Smooth muscle cell of the brain vasculature (primary cell): ENCODE data around the gene C19orf67.
A peak's percentile ranks its signal among the peaks of the same experiment; 100 is the strongest.

Experiments used
- DNase-seq: peaks from one replicate; pipeline ENCODE4 v3.0.0-alpha.2; 2012; ENCODE audit warnings: low read depth, low spot score

C19orf67 gene

DNA sequence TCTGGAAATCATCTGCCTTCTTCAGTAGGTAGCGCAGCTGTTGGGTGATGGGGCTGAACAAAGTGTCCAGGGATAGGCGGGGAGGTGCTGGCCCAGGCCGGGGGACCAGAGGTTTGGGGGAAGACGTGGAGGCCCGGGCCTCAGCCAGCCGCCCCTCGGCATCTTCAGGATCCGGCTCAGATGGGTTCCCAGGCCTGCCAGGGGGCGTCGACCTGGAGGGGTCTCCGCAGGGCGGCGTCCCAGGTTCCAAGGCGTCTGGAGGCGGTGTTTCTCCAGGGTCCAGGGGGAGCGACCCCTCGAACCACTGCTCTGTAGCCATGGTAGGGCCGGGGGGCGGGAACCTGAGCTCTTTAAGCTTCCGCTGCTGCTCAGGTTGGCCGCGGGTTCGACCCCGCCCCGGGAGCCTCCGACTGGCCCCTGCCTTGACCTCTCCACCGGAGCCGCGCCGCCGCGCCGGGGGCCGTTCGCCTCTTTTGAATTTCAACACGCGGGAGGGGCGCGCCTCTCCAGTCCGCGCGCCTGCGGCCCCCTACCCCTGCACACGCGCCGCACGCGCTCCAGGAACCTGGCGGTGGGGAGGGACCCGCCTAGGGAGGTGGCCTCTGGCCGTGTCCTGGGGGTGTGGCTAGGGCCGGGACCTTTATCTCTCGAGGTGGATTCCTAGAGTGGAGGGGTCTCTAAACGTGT lies at the start of gene C19orf67:
TSS of gene C19orf67 (minus strand) at position 475 of the 687 bp plus-strand sequence. CDS start at position 319, 156 bp downstream.
- no peak for DNase-seq

DNA sequence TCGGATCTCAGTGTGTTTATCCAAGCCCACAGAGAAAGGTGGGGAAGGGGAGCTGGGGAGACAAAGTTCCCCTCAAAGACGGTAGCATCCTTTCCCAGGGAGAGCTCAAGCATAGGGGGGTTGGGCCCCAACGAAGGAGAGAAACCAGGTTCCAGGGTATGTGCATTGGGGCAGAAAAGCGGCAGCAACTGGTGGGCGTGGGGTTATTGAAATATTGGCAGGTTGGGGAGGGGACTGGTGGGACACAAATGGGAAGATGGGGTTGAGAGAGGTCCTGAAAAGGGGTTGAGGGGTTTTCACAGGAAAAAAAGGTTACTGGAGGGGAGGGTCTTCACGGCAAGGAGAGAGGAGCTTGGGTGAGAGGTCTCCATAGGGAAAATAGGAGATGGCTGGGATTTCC lies 49.8 kb upstream of the C19orf67 start:
- DNase-seq: no peak

DNA sequence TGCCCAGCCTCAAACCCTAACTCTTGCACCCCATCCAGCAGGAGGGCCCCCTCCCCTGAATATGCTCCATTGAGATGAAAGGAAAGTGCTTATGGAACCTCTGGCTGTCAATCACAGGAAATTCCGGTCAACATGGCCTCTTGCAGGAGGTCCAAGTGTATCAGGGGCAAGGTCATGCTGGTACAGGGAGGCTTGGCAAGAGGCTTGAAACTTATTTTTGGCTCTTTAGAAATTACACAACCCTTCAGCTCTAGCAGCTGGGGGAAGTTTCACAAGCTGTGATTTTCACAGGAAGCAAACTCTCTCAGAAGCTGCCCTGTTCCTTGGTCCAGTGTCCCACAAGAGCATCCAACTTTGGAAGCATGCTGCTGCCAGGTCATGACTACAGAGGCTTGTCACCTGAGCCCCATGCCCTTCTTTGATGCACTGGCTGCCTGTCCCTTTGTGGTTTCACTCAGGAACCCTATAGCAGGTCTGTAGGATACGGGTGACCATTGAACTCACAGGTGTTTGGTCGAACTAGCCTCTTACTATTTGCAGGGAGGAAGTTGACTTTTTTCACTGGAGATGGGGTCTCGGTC lies 42.4 kb upstream of the C19orf67 start:
- DNase-seq: no peak

DNA sequence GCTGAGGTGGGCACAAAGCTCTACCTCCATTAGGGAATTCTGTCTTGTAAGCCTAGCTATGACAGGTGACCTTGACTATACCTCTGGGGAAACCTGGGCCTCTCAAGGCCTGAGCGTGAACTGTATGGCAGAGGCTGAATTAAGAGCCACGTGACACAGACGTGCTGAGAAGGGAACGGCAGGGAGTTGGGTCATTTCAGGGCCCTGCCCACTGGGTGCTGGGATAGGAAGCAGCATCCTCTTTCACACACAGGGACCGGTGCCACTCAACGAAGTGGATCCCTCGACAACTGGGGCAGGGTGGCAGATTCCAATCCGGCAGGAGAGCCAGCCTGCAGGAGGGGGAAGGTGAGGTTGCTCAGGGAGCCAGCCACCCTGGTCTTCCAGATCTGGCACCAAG lies 41.6 kb upstream of the C19orf67 start:
- DNase-seq: no peak

DNA sequence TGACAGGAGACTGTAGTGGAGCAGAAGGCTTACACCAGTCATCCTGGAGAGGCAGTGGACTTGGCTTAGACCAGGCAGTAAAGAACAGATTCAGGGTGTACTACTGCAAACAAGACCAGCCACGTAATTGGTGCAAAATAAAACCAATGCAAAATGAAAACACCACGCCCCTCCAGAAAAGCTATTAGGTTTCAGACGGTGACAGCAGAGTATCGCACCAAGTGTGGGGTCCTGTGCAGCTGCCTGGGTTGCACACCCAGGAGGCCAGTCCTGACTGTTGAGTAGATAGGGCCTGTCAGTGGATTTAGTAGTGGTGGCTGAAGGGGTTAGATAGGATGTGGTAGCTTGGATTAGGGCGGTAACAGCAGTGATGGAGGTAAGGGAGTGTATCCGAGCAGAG lies 37.3 kb upstream of the C19orf67 start:
- DNase-seq: no peak

DNA sequence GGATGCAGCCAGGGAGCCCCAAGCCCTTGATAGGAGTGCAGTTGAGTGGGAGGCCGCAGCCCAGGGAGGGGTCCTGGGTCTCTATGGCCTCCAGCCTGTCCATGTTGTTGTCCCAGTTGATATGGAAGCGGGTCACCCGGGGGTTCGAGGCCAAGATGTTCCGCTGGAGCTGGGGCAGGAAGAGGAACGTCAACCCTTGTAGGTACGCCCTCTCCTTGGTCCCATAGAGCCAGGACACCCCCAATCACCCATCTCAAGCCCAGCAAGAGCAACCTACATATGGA lies 34.9 kb upstream of the C19orf67 start:
- DNase-seq: no peak

DNA sequence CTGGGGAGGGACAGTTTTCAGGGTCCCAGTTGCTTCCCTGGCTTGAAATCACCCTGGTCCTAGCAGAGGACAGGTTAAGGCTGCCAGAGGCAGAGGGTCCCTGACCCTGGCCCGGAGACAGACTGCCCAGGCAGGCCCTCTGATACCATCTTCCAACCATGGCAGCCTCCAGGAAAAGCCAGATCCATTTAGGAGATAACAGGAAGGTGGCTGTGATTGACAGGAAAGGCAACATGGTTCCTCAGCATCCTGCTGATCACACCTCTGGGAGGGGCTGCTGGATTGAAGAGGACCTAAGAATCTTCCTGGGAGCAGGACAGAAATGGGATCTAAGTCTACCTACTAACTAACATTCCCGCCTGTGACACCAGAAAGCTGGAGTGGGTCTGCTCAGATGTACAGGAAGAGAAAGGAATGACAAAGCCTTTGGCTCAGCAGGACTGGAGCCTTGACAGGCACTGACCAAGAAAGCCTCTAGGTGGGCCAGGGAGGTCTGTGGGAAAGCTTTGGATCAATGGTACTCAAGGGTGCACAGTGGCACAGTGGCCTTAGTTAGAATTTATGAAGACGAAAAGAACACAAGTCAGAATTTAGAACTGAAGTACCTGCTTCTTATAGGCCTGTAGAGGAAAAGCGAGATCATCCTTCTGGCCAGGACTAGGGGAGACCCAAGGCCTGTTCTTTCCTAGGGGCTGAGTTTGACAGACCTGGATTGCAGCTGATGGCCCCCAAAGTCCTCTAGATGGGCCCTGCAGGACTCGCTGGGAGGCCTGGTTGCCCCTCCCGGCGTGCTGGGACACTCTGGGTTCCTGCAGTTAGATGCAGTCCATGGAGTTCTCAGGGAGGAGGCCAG lies 34.3 kb upstream of the C19orf67 start:
- no peak for DNase-seq

DNA sequence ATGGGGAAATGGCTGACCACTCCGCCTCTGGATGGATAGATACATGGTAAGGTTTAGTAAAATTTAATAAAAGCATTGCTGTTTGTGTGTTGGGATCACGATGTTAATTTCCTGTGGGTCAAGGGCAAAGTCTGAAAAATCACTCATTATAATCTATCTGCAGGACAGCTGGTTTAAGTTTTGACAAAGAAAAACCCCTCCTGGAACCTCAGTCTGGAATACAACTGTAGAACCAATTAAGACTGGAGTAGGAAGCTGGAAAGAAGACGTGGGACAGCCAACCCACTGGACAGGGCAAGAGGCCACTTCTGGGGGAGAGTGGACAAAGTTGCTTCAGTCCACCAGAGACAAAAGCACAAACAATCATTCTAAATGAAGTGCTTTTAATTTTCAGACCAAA lies 33.6 kb upstream of the C19orf67 start:
- DNase-seq: no peak

DNA sequence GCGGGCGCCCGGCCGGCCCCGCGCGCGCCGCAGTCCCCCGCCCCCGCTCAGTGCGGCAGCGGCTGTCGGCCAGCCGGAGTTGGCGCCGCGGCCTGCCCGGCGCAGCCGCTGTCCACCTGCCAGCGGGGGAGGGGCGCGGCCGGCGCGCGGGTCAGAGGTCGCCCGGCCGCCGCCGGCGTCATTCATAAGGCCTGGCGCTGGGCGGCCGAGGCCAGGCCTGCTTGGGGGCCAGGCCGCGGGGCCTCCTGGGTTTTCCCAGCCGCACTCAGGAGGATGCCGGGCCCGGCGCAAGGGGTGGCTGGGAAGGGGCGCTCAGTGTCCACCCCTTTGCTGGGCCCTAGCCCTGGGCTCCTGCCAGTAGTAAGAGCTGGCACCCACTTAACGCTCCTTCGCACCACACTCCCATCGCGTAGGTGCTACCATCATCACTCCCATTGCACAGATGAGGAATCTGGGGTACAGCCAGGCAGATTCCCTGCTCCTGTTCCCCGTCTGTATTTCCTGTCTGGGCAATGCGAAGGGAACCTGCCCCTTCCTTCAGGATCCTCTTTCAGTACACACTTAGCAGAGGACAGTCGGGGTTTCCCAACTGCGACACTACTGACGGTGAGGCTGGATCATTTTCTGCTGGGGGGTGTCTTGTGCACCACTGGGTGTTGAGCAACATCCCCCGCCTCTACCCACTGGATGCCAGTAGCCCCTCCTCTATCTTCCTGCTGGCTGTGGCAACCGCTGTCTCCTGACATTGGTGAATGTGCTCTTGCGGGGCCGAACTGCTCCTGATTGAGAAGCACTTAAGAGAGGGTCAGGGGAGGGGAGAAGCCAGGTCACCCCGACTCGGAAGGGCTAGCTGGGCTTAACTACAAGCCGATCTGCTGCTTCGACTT lies 32.8 kb upstream of the C19orf67 start:
- no peak for DNase-seq

DNA sequence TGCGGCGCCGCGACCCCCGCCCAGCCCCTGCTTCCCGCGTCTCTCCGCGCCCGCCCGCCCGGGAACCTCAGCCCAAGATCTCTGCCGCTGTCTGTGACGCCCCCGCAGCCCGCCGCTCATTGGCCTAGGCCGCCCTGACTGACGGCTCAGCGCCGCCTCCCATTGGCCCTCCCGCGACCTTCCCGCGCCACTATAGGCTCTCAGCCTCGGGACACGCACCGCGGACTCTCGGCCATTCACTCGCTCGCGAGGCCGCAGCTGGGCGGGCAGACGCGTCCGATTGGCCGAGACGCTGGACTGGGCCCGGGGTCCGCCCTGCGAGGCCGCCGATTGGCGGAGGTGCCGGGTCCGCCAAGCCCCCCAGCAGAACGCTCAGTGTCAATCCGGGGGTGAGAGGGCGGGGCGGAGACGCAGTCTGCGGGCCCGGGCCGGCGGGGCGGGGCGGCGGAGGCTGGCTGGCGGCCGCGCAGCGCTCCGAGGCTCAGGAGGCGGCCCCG lies 32.1 kb upstream of the C19orf67 start, which contains the start of gene PRKACA:
TSS of gene PRKACA (minus strand) at position 95 of the 497 bp plus-strand sequence. CDS start 215 bp downstream, outside the sequence.
- DNase-seq: peak; percentile 96

DNA sequence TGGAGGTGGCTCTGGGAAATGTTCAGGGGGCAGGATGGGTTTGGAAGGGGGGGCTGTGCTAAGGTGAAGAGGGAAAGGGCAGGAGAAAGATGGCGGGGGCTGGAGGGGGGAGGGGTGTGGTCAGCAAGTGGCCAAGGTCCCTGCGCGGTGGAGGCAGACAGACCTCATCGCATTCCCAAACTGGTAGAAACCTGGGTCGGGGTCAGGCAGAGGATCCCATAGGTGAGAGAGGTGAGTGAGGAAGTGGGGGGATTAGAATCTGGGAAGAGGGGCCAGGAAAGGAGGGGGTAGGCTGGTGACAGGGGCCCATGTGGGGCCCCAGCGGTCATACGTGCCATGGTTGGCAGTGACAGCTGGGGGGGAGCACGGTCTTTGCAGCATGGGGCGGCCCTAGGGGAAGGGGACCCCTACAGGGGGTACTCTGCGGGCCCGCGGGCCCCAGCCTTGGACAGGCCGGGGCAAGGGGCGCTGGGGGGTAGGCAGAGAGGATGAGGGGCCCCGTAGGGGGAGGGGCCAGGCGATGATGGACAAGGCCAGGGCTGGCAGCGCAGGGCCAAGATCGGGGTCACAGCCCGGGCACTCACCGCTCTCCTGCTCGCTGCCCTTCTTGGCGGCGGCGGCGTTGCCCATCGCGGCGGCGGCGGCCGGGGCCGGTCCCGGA lies 31.5 kb upstream of the C19orf67 start:
- no peak for DNase-seq

DNA sequence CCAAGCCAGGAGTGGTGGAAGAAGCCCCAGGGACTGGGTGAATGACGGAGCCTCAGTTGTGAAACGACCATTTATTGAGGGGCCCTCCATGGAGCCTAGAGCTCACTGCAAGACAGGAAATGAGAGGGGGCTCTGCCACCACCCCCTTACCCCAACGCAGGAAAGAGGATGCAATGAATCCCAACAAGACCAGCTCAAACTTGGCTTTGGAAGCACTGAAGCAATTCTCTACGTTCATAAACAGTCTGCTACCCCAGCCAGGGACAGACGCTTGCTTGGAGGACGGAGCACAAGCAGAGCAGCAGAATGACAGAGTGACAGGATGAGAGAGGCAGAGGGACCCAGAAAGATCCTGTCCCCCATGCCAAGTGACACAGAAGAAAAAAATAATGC lies 30.9 kb upstream of the C19orf67 start:
- no peak for DNase-seq

DNA sequence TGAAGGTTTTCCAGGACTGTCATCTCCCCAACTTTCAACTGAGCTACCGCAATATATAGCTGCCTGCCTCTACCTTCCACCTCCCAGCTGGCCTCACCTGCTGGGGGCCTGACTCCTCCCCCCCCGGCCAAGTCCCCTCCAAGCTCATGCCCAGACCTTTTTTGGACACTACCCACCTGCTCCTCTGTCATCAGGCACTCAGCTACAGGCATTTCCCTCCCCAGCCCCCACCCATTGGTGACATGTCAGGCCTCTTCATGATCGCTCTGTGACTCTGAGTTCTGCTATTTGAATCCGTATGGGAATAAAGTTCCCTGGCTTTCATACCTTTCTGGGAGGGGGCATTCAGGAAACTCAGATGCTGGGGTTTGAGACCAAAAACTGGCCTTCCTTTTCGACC lies 30.2 kb upstream of the C19orf67 start:
- no peak for DNase-seq

DNA sequence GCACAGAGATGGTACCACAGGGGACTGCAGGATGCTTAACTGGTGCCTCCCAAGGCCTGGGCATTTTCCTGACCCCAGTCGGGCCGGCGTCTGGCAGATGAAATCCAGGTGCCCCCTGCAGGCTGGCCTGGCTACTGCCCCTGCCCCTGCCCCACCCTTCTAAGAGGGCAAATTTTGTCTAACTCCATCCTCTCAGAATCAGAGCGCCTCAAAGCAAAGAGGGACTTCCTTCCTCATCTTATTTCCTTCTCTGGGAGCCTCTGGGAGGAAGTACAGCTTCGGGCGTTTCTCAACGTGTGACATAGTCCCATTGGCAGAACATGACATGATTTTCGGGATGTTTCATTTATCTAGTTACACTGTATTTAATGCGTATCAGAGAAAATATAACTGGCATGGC lies 29.3 kb upstream of the C19orf67 start:
- DNase-seq: no peak

DNA sequence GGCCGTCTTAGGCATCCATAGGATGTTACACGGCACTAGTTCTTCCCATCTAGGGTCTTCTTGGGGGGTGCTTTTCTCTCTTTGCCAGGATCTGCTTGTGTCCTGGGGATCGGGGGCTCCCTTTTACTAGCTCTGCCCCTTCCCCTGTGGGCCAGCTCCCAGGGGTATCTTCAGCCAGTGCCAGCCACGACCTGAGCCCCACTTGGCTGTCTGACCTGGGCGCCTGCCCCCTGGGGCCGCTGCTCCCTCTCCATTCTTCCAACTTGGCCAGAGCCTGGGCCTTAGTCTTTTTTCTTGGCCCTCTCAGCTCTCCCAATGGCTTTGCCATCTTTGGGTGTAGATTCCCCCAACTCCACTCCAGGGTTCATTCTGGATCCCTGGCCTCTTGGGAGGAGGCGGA lies 28.9 kb upstream of the C19orf67 start:
- no peak for DNase-seq

DNA sequence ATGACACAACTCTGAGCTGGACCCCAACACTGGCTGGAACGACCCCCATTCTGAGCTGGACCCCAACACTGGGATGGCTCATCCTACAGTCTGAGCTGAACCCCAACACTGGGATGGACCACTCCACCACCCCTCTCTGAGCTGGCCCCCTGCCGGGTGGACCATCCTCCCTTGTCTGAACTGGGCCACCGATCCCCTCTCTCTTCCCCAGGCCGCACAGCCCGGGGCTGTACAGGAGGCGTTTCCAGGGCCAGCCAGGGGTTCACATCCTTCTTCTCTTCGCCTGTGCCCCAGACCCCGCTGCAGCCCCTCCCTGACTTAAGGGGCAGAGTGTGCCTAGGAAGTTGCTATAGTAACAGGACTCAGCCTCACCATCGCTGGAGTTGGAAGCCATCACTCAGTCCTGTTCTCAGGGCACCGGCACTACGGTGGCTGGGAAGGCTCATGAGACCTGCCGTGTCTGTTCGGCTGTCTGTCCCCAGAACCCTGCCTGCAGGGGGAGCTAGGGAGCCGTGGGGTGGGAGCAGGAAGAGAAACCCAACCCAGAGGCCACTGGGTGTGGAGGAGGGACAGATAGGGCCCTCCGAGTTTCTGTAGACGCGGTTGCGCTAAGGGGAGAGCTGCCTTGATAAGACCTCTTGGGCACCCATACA lies 28.3 kb upstream of the C19orf67 start:
- no peak for DNase-seq

DNA sequence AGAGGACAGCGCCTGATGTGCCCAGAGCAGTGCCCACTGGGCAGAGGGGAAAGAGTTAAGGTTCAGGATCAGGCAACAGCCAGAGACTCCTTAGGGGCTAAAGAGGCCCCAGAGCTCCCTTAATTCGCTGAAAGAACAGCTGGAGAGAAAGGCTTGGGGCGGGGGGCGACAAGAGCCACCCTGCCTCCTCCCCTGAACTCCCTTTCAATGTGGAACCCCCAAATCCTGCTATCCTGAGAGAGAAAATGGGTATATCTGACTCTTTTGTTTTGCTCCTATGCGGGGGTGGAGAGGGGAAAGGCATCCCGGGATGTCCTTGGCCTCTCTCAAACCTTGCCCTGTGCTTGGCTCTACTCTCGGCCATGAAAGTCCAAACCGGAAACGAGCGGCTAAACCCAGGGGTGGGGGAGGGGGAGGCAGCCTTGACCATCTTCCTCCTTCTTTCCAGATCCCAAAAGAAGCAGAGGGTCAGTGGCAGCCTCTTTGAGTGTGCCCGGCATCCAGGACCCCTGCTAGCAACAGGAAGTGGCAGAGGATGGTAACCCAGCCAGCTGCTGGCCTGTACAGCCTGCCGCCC lies 27.3 kb upstream of the C19orf67 start:
- no peak for DNase-seq

DNA sequence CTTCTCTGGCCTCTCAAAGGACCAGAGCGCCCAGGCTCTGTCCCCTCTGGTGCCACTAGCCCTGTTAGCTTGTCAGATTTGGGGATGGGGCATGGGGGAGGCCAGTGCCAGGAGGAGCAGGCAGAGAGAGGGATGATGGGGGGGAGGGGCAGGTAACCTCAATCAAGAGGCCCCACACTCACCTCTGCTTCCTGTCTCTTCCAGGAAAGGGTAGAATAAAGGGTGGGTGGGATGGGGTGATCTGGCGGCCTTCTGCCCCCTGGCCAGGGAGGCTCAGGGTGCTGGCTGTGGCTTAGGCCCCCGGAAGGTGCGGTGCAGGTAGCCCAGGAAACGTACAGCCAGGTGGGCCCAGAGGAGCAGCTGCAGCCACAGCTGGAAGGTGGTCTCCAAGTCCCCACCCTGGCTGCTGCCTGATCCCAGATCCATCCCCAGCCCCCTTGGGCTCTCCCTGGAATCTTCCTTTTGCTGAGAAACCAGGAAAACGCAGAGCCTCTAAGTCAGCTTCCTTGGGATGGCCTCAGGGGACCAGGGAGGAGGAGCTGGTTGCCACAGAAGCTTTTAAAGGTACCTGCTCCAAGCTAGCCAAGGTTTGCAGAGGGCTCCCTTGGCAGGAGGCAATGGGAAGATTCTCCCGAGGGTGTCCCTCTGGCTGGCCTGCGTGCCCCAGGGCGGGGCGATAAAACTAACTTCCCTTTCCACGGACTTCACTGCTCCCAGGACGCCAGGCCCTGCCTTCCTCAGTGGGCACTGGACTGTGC lies 26.6 kb upstream of the C19orf67 start:
- DNase-seq: no peak

DNA sequence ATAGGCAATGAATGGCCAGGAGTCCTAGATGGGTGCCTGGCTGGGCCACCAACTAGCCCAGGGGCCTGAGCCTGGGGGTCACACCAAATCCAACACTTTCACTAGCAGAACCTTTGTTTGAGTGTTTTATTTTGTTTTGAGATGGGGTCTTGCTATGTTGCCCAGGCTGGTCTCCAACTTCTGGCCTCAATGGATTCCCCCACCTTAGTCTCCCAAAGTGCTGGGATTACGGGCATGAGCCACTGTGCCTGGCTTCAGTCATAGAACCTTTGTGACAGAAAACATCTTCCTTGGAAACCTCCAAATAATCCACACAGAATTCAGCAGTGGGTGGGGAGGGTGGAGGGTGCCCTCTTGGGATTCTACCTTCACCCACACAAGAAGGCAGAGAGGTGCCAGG lies 25.9 kb upstream of the C19orf67 start:
- DNase-seq: no peak

DNA sequence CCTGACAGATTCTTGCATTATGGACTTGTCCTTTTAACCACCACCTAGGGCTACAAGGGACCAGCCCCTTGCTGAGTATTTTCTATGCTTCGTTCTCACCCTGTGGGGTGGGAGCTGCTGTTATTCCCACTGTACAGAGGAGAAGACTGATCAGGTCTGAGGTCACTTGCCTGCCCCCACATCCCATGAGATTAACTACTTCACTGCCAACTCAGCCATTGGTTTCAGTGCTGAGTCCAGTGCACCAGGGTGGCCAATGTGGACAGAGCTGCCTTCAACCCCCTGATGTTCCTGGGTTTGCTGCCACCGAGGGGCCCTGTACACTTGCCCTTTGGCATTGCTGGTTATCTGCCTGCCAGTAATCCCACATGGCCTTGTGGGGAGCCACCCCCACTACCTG lies 25.1 kb upstream of the C19orf67 start:
- DNase-seq: no peak
